Measurements from ENCODE around the gene GNPAT. TPM values are rescaled to one million over a fixed set of nuclear protein-coding genes. Genes with fewer than 3 reads are reported as not detected.
"Not testable (repeated sequence)": the region's sequence is repeated elsewhere in the genome, so short reads cannot be mapped to it uniquely, and the experiment has no call there.

The GNPAT gene
- total and polyA plus RNA-seq, 8 donors = 35.1 to 89.5 (median 71.6) TPM

GRCh38 chr1:231211005-231211857 lies 29.8 kb upstream of the GNPAT start:
- TF ChIP-seq, protein P1, sequence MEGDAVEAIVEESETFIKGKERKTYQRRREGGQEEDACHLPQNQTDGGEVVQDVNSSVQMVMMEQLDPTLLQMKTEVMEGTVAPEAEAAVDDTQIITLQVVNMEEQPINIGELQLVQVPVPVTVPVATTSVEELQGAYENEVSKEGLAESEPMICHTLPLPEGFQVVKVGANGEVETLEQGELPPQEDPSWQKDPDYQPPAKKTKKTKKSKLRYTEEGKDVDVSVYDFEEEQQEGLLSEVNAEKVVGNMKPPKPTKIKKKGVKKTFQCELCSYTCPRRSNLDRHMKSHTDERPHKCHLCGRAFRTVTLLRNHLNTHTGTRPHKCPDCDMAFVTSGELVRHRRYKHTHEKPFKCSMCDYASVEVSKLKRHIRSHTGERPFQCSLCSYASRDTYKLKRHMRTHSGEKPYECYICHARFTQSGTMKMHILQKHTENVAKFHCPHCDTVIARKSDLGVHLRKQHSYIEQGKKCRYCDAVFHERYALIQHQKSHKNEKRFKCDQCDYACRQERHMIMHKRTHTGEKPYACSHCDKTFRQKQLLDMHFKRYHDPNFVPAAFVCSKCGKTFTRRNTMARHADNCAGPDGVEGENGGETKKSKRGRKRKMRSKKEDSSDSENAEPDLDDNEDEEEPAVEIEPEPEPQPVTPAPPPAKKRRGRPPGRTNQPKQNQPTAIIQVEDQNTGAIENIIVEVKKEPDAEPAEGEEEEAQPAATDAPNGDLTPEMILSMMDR (IDR thresholded peaks at IDR 0.05) = peak; percentile 82 to 85
- intact Hi-C loops (cut with DNase I) = loop anchor here in 1 of 2 donors (5.0 to 10.0 kb wide), 2 partner anchors 296 to 414 kb away; no protein-coding TSS in a partner anchor
- no peaks in the 10 kb centered on the region for H3K9me3 ChIP-seq
- H3K27ac ChIP-seq = no peak overlapping the region
- ATAC-seq = peak; percentile 99
- peak; percentile 73 to 92 (median 82) for DNase-seq
- peak overlapping the region; percentile 22 to 38 for H3K4me3 ChIP-seq
- H3K4me1 ChIP-seq = peaks cover 0 to 9% of the 10 kb centered on the region in 2 donors
- no peaks in the 10 kb centered on the region for H3K27me3 ChIP-seq
- H3K36me3 ChIP-seq = no peaks in the 10 kb centered on the region

DNA sequence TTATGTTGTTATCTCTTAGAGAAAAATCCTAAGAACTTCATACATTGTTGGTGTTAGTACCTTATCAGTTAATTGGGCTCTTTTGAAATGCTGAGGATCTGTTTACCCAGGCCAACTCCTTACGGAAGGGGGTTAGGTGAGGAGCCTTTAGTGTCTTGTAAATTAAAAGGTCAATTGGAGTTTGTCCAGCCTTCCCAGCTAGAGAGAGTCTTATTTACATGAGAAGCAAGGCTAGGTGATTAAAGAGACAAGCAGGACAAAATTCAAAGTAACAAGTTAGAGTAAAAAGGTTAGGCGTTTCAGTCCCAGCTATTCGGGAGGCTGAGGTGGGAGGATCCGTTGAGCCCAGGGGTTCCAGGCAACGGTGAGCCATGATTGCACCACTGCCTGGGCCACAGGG lies 28.7 kb upstream of the GNPAT start:
- H3K4me3 ChIP-seq, DNase-seq, H3K27ac ChIP-seq, ATAC-seq, H3K9me3 ChIP-seq, H3K4me1 ChIP-seq, H3K36me3 ChIP-seq, H3K27me3 ChIP-seq: not testable (repeated sequence)
- intact Hi-C loops (cut with DNase I) = loop anchor here in 1 of 2 donors (5.0 to 10.0 kb wide), 2 partner anchors 298 to 415 kb away; no protein-coding TSS in a partner anchor

GRCh38 chr1:231213831-231214573 lies 27.0 kb upstream of the GNPAT start:
- H3K9me3 ChIP-seq = no peaks in the 10 kb centered on the region
- intact Hi-C loops (cut with DNase I) = loop anchor here in 1 of 2 donors (5.0 to 10.0 kb wide), 2 partner anchors 299 to 417 kb away; no protein-coding TSS in a partner anchor
- H3K36me3 ChIP-seq = no peaks in the 10 kb centered on the region
- H3K27me3 ChIP-seq = peaks cover 0 to 3% of the 10 kb centered on the region in 2 donors
- H3K4me1 ChIP-seq = peaks cover 0 to 9% of the 10 kb centered on the region in 2 donors
- TF ChIP-seq, protein P1 (IDR thresholded peaks at IDR 0.05) = no peak
- ATAC-seq = no peak
- no peak overlapping the region for H3K27ac ChIP-seq
- DNase-seq = no peak
- no peak overlapping the region for H3K4me3 ChIP-seq

GRCh38 chr1:231214918-231215680 lies 25.9 kb upstream of the GNPAT start:
- Histone ChIP-seq H3K27me3 (peaks cover 0 to 3% of the 10 kb centered on the region in 2 donors), H3K9me3 (no peaks in the 10 kb centered on the region), H3K4me3 (no peak overlapping the region), H3K36me3 (no peaks in the 10 kb centered on the region), H3K4me1 (peaks cover 0 to 9% of the 10 kb centered on the region in 2 donors), H3K27ac (no peak overlapping the region)
- DNase-seq (no peak), ATAC-seq (no peak)
- TF ChIP-seq, protein P1 (IDR thresholded peaks at IDR 0.05) = no peak
- intact Hi-C loops (cut with DNase I) = loop anchor here in 1 of 2 donors (5.0 to 10.0 kb wide), 2 partner anchors 300 to 418 kb away; no protein-coding TSS in a partner anchor

- DNase-seq = no peak
- no peak overlapping the region for H3K27ac ChIP-seq
- TF ChIP-seq, protein P1 (IDR thresholded peaks at IDR 0.05) = no peak
- H3K4me1 ChIP-seq = peaks cover 0 to 9% of the 10 kb centered on the region in 2 donors
- no peak for ATAC-seq
- peaks cover 0 to 3% of the 10 kb centered on the region in 2 donors for H3K27me3 ChIP-seq
- no peak overlapping the region for H3K4me3 ChIP-seq
- no peaks in the 10 kb centered on the region for H3K36me3 ChIP-seq
- H3K9me3 ChIP-seq = no peaks in the 10 kb centered on the region
- intact Hi-C loops (cut with DNase I) = loop anchor here in 1 of 2 donors (10.0 kb wide), 1 partner anchor 301 kb away; no protein-coding TSS in a partner anchor
These were observed 25.2 kb upstream of the GNPAT start for GRCh38 chr1:231215681-231216385.

Measured in left lung (tissue), 10 donors.